Sciatic nerve (tissue), 2 donors: ENCODE results near the gene FMR1. TPM values are rescaled to one million over a fixed set of nuclear protein-coding genes. Genes with fewer than 3 reads are reported as not detected.
A peak's percentile ranks its signal among the peaks of the same experiment; 100 is the strongest.

ENCODE experiments used
- ATAC-seq: fragments of 200-7000 bp; cut with Tn5 transposase; one replicate; pipeline ENCODE4 v1.9.1; 2020; ENCODE audit warnings: mild to moderate bottlenecking, moderate library complexity
- DNase-seq: peaks from one replicate; pipeline ENCODE4 v3.0.0-alpha.2; 2020; ENCODE audit warnings: low spot score
- intact Hi-C: fragments of 100-400 bp; cut with DNase I; formaldehyde crosslinking; loops from one replicate; pipeline ENCODE4 v1.14.2; 2022
- total RNA-seq: library from RNA; stranded (reverse); fragmentation: NEBNext Ultra II Directional; extraction: Animal tissue kit (Norgen Biotek cat#: 25700); gene quantifications from one replicate; pipeline ENCODE4 v1.2.1, GENCODE V29; 2021
- donor health status: DM: no; HTN: no; CAD: no.
- donor health status: DM: no; HTN: no; CAD: no.

FMR1 gene
- total RNA-seq, 1 donor from 2014 or later = 57.9 TPM

DNA sequence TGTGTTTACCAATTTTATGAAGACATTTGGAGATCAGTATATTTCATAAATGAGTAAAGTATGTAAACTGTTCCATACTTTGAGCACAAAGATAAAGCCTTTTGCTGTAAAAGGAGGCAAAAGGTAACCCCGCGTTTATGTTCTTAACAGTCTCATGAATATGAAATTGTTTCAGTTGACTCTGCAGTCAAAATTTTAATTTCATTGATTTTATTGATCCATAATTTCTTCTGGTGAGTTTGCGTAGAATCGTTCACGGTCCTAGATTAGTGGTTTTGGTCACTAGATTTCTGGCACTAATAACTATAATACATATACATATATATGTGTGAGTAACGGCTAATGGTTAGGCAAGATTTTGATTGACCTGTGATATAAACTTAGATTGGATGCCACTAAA, 1.9 kb downstream of the FMR1 start:
- intact Hi-C loops = no loop called here
- no peak for ATAC-seq
- DNase-seq = no peak

GRCh38 chrX:147914591-147914990, 2.9 kb downstream of the FMR1 start:
- ATAC-seq (no peak), DNase-seq (no peak)
- intact Hi-C loops = no loop called here

DNA sequence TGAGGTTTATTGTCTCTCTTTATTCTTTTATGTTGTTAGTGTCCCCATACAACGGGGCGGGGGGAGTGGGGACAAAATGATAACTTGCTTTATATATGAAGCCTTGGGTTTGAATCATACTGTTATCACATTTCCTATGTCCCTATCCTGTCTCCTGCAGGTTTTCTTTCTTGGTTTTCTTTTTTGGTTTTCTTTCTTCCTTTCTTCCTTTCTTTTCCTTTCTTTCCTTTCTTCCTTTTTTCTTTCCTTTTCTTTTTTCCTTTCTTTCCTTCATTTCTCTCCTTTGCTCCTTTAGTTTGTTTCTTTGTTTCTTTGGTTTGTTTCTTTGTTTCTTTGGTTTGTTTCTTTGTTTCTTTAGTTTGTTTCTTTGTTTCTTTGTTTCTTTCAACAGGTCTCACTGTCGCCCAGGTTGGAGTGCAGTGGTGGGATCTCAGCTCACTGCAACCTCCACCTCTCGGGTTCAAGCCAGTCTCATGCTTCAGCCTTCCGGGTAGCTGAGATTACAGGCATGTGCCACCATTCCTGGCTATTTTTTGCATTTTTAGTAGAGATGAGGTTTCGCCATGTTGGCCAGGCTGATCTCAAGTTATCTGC, 4.8 kb downstream of the FMR1 start:
- DNase-seq (no peak), ATAC-seq (no peak)
- intact Hi-C loops = no loop called here

DNA sequence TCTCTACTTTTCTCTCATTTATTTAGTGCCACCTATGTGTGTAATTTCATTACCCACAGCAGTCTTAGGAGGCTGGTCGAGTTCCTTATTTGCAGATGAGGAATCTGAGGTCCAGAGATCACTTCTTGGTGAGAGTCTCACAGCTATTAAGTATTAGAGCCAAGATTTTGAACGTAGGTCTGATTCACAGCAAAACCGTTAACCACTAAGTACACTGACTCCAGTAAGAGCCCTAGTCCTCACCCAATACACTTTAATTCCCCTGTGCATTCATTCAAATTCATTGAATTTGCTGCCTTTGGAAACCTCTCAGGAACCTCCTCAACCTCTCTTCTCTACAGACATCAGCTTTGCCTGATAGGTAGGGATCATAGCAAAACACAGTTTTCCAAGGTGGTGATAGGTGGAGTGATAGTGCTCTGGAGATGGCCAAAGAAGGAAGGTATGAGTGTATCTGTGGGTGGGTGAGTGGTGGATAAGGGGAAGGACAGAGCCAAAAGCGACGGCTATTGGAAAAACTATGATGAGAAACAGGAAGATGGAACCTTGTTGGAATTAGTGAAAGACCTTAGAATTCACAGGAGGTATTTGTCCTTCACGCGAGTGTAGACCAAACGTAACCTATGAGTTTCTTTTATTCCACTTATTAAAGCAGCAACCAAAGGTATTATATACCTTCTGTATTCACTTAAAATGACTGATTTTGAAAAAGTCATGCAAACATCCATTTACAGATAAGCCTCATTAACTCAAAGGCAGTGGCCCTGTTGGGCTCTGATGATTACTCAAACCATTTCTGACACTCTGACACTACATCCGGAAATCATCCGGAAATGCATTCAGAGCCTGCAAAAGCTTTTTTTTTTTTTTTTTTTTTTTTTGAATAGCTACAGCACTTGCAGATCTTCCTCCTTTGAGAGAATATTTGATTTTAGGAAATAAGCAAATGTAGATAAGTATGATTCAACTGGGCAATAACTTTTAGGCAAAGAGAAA, 6.3 kb downstream of the FMR1 start:
- DNase-seq (no peak), ATAC-seq (no peak)
- intact Hi-C loops = no loop called here

- ATAC-seq (no peak), DNase-seq (no peak)
- intact Hi-C loops = no loop called here
Observed at GRCh38 chrX:147920161-147920666, 8.5 kb downstream of the FMR1 start.

DNA sequence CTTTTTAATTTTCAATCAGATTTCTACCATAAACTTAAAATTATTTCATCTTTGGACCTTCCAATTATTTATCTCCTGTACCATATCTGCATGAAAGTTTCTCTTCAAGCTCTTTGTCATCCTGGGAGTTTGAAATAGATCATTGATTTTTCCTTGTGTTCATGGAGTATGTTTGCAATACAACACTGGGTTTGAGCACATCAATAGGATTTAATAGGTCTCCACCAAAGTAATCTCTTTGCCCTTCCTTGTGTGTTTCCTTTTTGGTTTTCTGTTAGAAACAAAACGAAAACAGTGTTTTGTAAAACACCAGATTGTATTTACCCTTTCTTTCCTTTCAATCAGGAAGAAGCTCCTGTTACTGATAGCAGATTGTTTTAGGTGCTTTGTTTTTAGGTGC, 11.9 kb downstream of the FMR1 start:
- no peak for ATAC-seq
- no peak for DNase-seq
- intact Hi-C loops = no loop called here

GRCh38 chrX:147927256-147927655, 15.5 kb downstream of the FMR1 start:
- intact Hi-C loops = no loop called here
- ATAC-seq = no peak
- DNase-seq = no peak

- no peak for ATAC-seq
- DNase-seq = no peak
- intact Hi-C loops = no loop called here
Observed at GRCh38 chrX:147933815-147934214, 22.1 kb downstream of the FMR1 start.

DNA sequence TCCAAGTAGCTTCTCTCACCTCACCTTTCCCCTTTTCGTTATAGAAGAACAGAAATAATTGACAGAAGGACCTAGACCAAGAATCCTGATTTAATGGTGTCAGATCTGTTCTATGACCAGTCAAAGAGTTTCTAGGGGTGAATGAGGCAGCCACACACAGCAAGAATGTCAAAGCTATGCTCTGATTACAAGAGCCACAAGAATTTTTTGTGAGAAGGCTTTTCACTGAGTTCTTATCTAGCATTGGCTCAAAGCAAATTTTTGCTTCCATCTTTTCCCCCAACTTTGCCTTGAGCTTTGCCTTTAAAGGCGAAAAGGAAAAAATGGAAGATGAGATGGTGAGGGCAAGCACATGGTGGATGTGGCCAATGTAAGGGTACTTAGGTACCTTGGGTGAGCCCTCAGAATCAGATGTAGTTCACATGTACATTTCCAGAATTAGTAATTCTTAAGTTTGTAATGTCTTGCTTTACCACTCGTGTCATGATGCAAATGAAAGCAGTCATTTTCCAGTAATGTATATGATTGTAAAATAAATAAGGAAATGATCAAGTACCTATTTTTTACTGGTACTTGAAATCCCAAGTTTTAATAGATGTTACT, 23.5 kb downstream of the FMR1 start:
- no peak for DNase-seq
- intact Hi-C loops = no loop called here
- no peak for ATAC-seq

DNA sequence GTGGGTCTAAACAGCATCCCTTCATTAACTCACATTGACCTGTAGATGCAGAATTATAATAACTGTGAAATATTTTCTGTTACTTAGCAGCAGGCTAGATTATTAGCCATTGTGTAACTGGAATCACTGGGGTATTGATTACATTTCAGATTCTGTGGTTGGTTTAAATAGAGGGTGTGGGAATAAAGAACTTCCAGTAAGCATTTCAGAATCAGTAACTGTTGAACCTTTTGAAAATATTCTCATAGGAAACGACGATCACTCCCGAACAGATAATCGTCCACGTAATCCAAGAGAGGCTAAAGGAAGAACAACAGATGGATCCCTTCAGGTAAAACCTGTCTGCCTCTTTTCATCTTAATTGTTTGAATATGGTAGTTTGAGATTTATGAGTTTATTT, 33.6 kb downstream of the FMR1 start:
- ATAC-seq = no peak
- no peak for DNase-seq
- intact Hi-C loops = no loop called here

DNA sequence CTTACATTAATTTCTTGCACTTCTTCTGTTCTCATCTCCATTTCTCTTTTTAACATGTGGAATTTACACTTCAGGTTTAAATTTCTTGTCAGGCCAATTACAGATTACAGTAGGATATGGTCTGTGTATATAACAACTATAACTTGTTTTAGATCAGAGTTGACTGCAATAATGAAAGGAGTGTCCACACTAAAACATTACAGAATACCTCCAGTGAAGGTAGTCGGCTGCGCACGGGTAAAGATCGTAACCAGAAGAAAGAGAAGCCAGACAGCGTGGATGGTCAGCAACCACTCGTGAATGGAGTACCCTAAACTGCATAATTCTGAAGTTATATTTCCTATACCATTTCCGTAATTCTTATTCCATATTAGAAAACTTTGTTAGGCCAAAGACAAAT, 36.8 kb downstream of the FMR1 start:
- intact Hi-C loops = no loop called here
- ATAC-seq = no peak
- DNase-seq = no peak

DNA sequence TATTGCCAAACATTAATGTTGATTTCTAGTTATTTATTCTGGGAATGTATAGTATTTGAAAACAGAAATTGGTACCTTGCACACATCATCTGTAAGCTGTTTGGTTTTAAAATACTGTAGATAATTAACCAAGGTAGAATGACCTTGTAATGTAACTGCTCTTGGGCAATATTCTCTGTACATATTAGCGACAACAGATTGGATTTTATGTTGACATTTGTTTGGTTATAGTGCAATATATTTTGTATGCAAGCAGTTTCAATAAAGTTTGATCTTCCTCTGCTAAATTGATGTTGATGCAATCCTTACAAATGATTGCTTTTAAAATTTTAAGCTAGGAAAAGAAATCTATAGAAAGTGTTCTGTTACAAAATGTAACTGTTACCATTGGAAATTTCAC, 38.6 kb downstream of the FMR1 start:
- no peak for ATAC-seq
- intact Hi-C loops = no loop called here

GRCh38 chrX:147953976-147954375, 42.3 kb downstream of the FMR1 start:
- intact Hi-C loops = no loop called here
- ATAC-seq (no peak), DNase-seq (peak; percentile 62)

More for the DNA sequence above, 38.6 kb downstream of the FMR1 start:
- DNase-seq = no peak

DNA sequence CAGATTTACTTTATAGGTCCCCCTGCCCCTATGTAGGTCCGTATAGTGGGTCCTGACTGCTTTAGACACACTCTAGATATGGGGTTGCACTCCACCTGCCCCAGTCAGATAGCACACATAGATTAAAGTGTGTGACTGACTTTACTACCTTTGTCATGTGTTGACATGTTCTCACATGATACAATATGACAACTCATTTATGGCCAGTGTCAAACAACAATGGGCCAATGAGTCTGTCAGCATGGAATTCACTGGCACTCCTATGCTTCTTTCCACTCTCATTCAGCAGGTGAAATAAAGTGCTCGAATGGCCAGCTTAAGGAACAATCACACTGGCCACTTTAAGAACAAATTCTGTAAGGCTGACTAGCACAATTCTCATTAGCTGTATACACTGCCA, 45.6 kb downstream of the FMR1 start:
- DNase-seq = no peak
- no peak for ATAC-seq
- intact Hi-C loops = no loop called here

DNA sequence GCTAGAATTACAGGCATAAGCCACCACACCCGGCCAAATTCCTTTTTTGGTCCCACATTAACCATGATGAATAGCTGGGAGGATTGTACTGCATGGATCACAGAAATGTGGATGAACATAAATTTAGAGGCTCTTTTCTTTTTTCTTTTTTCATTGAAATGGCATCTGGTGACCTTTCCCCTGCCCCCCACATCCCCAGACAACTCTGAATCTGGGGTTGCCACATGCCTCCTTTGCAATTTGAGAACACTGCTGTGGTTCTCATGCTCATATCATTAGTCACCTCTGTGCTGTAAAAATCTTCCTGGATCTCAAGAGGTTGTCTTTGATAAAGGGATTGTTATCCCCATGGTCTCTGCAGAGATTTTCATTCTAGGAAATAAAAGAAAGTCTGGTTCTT, 46.6 kb downstream of the FMR1 start:
- DNase-seq (no peak), ATAC-seq (no peak)
- intact Hi-C loops = no loop called here

DNA sequence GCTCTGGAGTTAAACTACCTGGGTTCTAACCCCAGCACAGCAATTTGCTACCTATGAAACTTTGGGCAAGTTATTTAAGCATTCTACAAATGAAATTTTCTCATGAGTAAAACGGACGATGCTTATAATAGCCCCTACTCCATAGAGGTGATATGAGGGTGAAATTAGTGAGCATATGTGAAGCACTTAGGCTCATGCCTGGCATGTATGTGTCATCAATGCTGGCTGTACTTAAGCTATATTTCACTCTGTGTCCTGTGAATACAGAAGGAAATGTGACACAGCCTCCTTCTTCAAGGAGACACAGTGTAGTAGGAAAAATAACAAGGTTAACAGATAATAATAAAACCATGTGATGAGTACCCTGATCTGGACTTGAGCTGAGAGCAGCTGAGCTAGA, 49.0 kb downstream of the FMR1 start:
- ATAC-seq (no peak), DNase-seq (no peak)
- intact Hi-C loops = no loop called here

- ATAC-seq = no peak
- no peak for DNase-seq
- intact Hi-C loops = no loop called here
Observed at GRCh38 chrX:147962476-147962875, 50.8 kb downstream of the FMR1 start.

DNA sequence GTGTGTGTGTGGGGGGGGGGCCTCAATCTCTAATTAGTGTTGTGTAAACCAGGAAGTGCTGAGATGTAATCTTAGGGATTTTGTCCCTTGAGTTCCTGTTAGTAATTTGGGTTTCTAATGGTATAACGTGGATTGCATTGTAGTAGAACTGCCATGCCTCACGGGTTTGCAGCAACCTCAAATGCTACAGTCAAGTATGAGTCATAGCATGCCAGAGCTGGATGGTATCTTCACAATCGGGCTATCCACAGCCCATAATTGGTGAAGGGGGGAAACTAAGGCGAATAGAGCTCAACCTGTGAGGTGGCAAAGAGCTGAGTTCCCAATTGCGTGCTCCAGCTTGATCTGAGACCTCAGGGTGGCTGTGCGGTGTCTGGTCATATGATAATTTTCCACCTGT, 67.2 kb downstream of the FMR1 start:
- ATAC-seq (no peak), DNase-seq (no peak)
- intact Hi-C loops = no loop called here

- ATAC-seq = no peak
- DNase-seq = no peak
- intact Hi-C loops = no loop called here
Observed at GRCh38 chrX:147981038-147981752, 69.5 kb downstream of the FMR1 start, which contains the start of gene FMR1NB. TSS of gene FMR1NB (plus strand) at chrX:147981337. CDS start at chrX:147981403, 66 bp downstream.
